OCI-M1 (cell line): ENCODE results near the gene TIMM22.
"Not testable (repeated sequence)": the region's sequence is repeated elsewhere in the genome, so short reads cannot be mapped to it uniquely, and the experiment has no call there.

ENCODE experiments used
- DNase-seq: peaks from one replicate; lab custom pipeline; 2025; lab: John Stamatoyannopoulos, UW

The TIMM22 gene

GRCh38 chr17:1039511-1040215 lies 42.7 kb downstream of the TIMM22 start:
- DNase-seq, result no peak

DNA sequence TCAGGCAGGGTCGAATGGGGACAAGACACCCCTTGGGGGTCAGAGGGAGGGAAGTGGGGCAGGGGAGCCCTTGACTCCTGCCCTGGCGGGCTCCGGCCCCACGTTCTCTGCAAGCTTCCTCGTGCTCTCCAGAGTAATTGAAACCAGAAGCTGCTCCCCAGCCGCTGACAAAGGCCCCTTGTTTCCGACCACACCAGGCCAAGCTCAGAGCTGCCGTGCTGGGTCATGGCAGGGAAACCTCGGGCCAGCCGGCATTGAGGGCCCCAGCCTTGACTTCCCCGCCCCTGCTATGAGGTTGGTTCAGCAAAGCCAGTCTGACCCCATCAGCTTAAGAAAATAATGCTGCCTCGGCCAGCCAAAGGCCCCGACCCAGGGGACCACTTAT lies 43.3 kb downstream of the TIMM22 start:
- no peak for DNase-seq

- DNase-seq, result no peak
Observed at GRCh38 chr17:1041746-1042145, 44.8 kb downstream of the TIMM22 start.

GRCh38 chr17:1042486-1042885 lies 45.6 kb downstream of the TIMM22 start:
- DNase-seq, result no peak

DNA sequence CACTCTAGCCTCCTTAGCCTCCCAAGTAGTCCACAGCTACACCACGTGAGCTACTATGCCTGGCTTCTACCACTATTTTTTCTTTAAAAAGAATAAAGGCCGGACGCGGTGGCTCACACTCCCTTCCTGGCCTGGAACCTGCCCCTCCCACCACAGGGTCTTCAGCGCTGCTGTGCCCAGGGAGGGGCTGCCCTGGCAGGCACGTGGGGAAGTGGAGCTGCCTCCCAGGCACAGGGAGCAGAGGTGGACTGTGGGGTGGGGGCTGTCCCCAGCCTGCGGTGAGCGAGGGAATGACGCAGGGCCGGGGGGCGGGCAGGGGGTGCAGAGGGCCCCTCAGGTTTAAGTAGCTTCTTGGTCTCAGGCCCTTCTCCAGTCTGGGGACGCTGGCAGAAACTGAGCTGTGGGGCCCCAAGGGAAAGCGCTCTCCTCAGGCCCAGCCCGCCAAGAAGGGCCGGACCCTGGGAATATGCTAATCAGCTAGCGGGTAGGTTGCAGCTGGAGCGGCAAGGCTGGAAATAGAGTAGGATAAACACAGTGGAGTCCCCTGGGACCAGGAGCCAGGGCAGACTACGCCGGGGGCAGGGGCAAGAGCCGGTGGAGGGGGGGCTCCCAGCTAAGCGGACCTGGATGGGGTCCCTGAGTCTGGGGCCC lies 46.8 kb downstream of the TIMM22 start:
- no peak for DNase-seq

DNA sequence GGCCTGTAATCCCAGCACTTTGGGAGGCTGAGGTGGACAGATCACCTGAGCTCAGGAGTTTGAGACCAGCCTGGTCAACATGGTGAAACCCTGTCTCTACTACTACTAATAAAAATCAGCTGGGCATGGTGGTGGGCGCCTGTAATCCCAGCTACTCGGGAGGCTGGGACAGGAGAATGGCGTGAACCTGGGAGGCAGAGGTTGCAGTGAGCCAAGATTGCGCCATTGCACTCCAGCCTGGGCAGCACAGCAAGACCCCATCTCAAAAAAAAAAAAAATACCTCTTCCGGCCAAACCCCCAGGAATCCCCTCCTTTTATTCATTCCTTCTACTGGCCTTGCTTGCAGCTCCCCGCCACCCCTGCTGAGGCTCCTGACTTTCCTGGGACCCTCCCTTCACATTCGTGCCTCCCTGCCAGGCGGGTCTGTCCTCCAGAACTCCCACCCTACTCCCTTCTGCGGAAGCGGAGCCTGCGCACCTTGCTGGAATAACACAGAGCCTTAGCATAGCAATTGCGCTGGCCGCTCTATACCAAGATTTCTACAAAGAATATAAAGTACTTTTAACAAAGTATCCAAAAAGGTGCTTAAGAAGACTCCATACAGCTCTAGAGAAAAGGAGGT lies 47.6 kb downstream of the TIMM22 start:
- not testable (repeated sequence) for DNase-seq

GRCh38 chr17:1045456-1045855 lies 48.5 kb downstream of the TIMM22 start:
- no peak for DNase-seq

- no peak for DNase-seq
Observed at GRCh38 chr17:1047177-1047878, 50.4 kb downstream of the TIMM22 start.

GRCh38 chr17:1047879-1048470 lies 51.0 kb downstream of the TIMM22 start:
- DNase-seq, result no peak

GRCh38 chr17:1048516-1049115 lies 51.7 kb downstream of the TIMM22 start:
- not testable (repeated sequence) for DNase-seq

- no peak for DNase-seq
Observed at GRCh38 chr17:1049446-1050225, 52.7 kb downstream of the TIMM22 start.

- DNase-seq, result no peak
Observed at GRCh38 chr17:1050246-1050995, 53.5 kb downstream of the TIMM22 start.

- no peak for DNase-seq
Observed at GRCh38 chr17:1050996-1051925, 54.3 kb downstream of the TIMM22 start.
